ENCODE results near the gene LRRC26.

The LRRC26 gene

GRCh38 chr9:137173796-137174664 lies 4.2 kb upstream of the LRRC26 start:
- Histone ChIP-seq H3K36me3 (ENCODE audit: control insufficient read depth, insufficient read depth, low read length) (peaks cover 9% of the 10 kb centered on the region), H3K27ac (ENCODE audit: insufficient read depth, low read length, poor library complexity, severe bottlenecking) (no peak overlapping the region), H3K9me3 (ENCODE audit: control insufficient read depth, low read length) (no peaks in the 10 kb centered on the region), H3K4me1 (ENCODE audit: control insufficient read depth, insufficient read depth, low read length, poor library complexity, severe bottlenecking) (peaks cover 7% of the 10 kb centered on the region), H3K4me3 (ENCODE audit: insufficient read depth, low read depth, low read length, poor library complexity, severe bottlenecking) (no peak overlapping the region), H3K27me3 (replicated peaks; ENCODE audit: control insufficient read depth, insufficient read depth, low read length, poor library complexity, severe bottlenecking) (peaks cover 27% of the 10 kb centered on the region)
- no peak for DNase-seq

DNA sequence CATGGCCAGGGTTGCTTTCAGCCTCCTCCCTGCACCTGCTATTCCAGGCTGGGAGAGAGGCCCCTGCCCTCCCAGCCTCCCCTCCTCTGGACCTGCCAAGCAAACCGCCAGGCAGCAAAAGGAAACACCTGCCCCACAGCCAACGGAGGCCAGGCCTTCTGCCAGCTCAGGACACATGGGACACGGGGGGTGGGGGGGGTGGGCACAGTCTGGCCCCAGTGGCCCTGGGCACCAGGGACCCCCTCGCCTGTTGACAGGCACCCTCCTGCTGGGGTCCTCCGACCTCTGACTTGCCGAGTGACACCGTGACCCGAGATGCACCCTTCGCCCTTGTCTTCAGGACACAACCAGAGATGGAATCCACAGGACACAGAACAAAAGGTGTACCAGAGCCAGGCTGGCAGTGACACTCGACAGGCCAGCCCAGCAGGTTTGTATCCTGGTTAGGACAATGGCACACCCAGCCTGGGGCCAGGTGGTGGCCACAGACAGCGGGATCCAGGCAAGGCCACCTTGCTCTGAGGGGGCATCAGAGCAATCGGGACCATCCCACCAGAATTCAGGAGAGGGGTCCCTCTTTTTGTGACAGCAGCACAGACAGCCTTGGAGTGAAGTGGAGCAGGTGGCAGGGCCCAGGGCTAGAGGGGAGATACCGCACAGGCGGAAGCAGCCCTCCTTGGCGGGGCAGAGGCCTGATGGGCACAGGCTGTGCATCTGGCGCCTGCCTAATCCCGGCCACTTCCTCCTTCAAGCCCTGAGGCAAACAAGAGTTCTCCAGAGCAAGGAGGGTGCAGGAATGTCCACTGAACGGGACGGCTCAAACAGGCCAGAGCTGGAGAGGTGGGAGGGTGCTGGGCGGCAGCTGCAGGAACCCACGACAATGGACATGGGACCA lies 3.3 kb upstream of the LRRC26 start:
- Histone ChIP-seq H3K27ac (ENCODE audit: insufficient read depth, low read length, poor library complexity, severe bottlenecking) (no peak overlapping the region), H3K9me3 (ENCODE audit: control insufficient read depth, low read length) (no peaks in the 10 kb centered on the region), H3K36me3 (ENCODE audit: control insufficient read depth, insufficient read depth, low read length) (peaks cover 3% of the 10 kb centered on the region), H3K4me1 (ENCODE audit: control insufficient read depth, insufficient read depth, low read length, poor library complexity, severe bottlenecking) (peaks cover 12% of the 10 kb centered on the region), H3K27me3 (replicated peaks; ENCODE audit: control insufficient read depth, insufficient read depth, low read length, poor library complexity, severe bottlenecking) (peaks cover 32% of the 10 kb centered on the region), H3K4me3 (ENCODE audit: insufficient read depth, low read depth, low read length, poor library complexity, severe bottlenecking) (no peak overlapping the region)
- no peak for DNase-seq

- H3K4me3 ChIP-seq (ENCODE audit: insufficient read depth, low read depth, low read length, poor library complexity, severe bottlenecking): no peak overlapping the region
- H3K9me3 ChIP-seq (ENCODE audit: control insufficient read depth, low read length): no peaks in the 10 kb centered on the region
- H3K27ac ChIP-seq (ENCODE audit: insufficient read depth, low read length, poor library complexity, severe bottlenecking): no peak overlapping the region
- no peak for DNase-seq
- H3K27me3 ChIP-seq (replicated peaks; ENCODE audit: control insufficient read depth, insufficient read depth, low read length, poor library complexity, severe bottlenecking): peaks cover 50% of the 10 kb centered on the region
- peaks cover 19% of the 10 kb centered on the region for H3K4me1 ChIP-seq (ENCODE audit: control insufficient read depth, insufficient read depth, low read length, poor library complexity, severe bottlenecking)
- no peaks in the 10 kb centered on the region for H3K36me3 ChIP-seq (ENCODE audit: control insufficient read depth, insufficient read depth, low read length)
Measured at GRCh38 chr9:137171149-137171900, 1.5 kb upstream of the LRRC26 start.

DNA sequence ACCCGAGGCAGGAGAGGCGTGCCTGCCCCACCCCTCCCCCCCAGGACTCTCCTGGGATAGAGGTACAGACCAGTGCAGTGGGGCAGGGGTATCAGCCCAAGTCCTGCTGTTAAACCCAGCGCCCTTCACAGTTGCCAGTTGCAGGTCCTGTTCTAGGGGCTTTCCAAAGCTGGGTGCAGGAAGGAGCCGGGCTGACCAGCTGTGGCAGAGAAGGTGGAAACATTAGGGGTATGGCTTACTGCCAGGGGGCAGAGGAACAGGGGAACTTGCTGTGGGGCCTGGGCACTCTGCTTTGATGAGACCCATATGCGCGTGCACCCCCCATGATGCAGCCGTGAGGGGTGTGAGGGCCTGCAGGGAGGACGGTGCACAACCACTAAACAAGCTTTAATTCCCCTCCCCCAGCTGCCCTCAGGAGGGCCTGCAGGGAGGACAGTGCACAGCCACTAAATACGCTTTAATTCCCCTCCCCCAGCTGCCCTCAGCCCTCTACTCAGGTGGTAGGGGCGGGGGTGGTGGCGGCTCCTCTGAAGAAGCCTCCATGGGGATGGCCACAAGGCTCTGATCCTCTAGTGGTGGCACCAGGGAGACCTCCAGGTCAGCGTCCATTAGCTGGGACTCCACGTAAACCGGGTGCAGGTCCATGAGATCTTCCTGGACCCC lies 766 bp upstream of the LRRC26 start:
- DNase-seq: no peak
- H3K4me1 ChIP-seq (ENCODE audit: control insufficient read depth, insufficient read depth, low read length, poor library complexity, severe bottlenecking): peaks cover 19% of the 10 kb centered on the region
- H3K4me3 ChIP-seq (ENCODE audit: insufficient read depth, low read depth, low read length, poor library complexity, severe bottlenecking): no peak overlapping the region
- H3K9me3 ChIP-seq (ENCODE audit: control insufficient read depth, low read length): no peaks in the 10 kb centered on the region
- peaks cover 57% of the 10 kb centered on the region for H3K27me3 ChIP-seq (replicated peaks; ENCODE audit: control insufficient read depth, insufficient read depth, low read length, poor library complexity, severe bottlenecking)
- H3K36me3 ChIP-seq (ENCODE audit: control insufficient read depth, insufficient read depth, low read length): no peaks in the 10 kb centered on the region
- no peak overlapping the region for H3K27ac ChIP-seq (ENCODE audit: insufficient read depth, low read length, poor library complexity, severe bottlenecking)

- Histone ChIP-seq H3K4me3 (ENCODE audit: insufficient read depth, low read depth, low read length, poor library complexity, severe bottlenecking) (peak overlapping the region; percentile 37), H3K27ac (ENCODE audit: insufficient read depth, low read length, poor library complexity, severe bottlenecking) (no peak overlapping the region), H3K9me3 (ENCODE audit: control insufficient read depth, low read length) (no peaks in the 10 kb centered on the region), H3K36me3 (ENCODE audit: control insufficient read depth, insufficient read depth, low read length) (no peaks in the 10 kb centered on the region), H3K27me3 (replicated peaks; ENCODE audit: control insufficient read depth, insufficient read depth, low read length, poor library complexity, severe bottlenecking) (peaks cover 71% of the 10 kb centered on the region), H3K4me1 (ENCODE audit: control insufficient read depth, insufficient read depth, low read length, poor library complexity, severe bottlenecking) (peaks cover 19% of the 10 kb centered on the region)
- DNase-seq: no peak
Measured at GRCh38 chr9:137168904-137169856, 671 bp downstream of the LRRC26 start.

GRCh38 chr9:137168573-137168903 lies 1.3 kb downstream of the LRRC26 start:
- H3K27me3 ChIP-seq (replicated peaks; ENCODE audit: control insufficient read depth, insufficient read depth, low read length, poor library complexity, severe bottlenecking): peaks cover 75% of the 10 kb centered on the region
- H3K9me3 ChIP-seq (ENCODE audit: control insufficient read depth, low read length): no peaks in the 10 kb centered on the region
- DNase-seq: no peak
- no peaks in the 10 kb centered on the region for H3K36me3 ChIP-seq (ENCODE audit: control insufficient read depth, insufficient read depth, low read length)
- H3K4me3 ChIP-seq (ENCODE audit: insufficient read depth, low read depth, low read length, poor library complexity, severe bottlenecking): peak overlapping the region; percentile 22
- no peak overlapping the region for H3K27ac ChIP-seq (ENCODE audit: insufficient read depth, low read length, poor library complexity, severe bottlenecking)
- peaks cover 19% of the 10 kb centered on the region for H3K4me1 ChIP-seq (ENCODE audit: control insufficient read depth, insufficient read depth, low read length, poor library complexity, severe bottlenecking)

- H3K4me3 ChIP-seq (ENCODE audit: insufficient read depth, low read depth, low read length, poor library complexity, severe bottlenecking): no peak overlapping the region
- peaks cover 70% of the 10 kb centered on the region for H3K27me3 ChIP-seq (replicated peaks; ENCODE audit: control insufficient read depth, insufficient read depth, low read length, poor library complexity, severe bottlenecking)
Measured at GRCh38 chr9:137167747-137168572, 1.9 kb downstream of the LRRC26 start.

DNA sequence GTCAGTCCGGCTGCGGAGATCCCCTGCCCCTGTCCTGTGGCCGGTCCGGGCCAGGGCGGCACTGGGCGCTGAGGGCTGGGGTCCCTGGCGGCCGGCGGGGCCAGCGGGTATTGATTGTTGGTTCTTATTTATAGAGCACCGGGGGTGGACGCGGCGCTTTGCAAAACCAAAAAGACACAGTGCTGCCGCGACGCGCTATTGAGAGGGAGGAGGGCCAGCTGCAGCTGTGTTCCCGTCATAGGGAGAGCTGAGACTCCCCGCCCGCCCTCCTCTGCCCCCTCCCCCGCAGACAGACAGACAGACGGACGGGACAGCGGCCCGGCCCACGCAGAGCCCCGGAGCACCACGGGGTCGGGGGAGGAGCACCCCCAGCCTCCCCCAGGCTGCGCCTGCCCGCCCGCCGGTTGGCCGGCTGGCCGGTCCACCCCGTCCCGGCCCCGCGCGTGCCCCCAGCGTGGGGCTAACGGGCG lies 2.5 kb downstream of the LRRC26 start:
- Histone ChIP-seq H3K9me3 (ENCODE audit: control insufficient read depth, low read length) (no peaks in the 10 kb centered on the region), H3K4me3 (ENCODE audit: insufficient read depth, low read depth, low read length, poor library complexity, severe bottlenecking) (no peak overlapping the region), H3K36me3 (ENCODE audit: control insufficient read depth, insufficient read depth, low read length) (no peaks in the 10 kb centered on the region), H3K4me1 (ENCODE audit: control insufficient read depth, insufficient read depth, low read length, poor library complexity, severe bottlenecking) (peaks cover 26% of the 10 kb centered on the region), H3K27me3 (replicated peaks; ENCODE audit: control insufficient read depth, insufficient read depth, low read length, poor library complexity, severe bottlenecking) (peaks cover 74% of the 10 kb centered on the region), H3K27ac (ENCODE audit: insufficient read depth, low read length, poor library complexity, severe bottlenecking) (no peak overlapping the region)
- DNase-seq: no peak

More at GRCh38 chr9:137167747-137168572, 1.9 kb downstream of the LRRC26 start:
- H3K36me3 ChIP-seq (ENCODE audit: control insufficient read depth, insufficient read depth, low read length): no peaks in the 10 kb centered on the region
- no peaks in the 10 kb centered on the region for H3K9me3 ChIP-seq (ENCODE audit: control insufficient read depth, low read length)
- H3K27ac ChIP-seq (ENCODE audit: insufficient read depth, low read length, poor library complexity, severe bottlenecking): no peak overlapping the region
- no peak for DNase-seq
- H3K4me1 ChIP-seq (ENCODE audit: control insufficient read depth, insufficient read depth, low read length, poor library complexity, severe bottlenecking): peaks cover 21% of the 10 kb centered on the region

Measured in effector memory CD4-positive, alpha-beta T cell (primary cell).